HUDEP-2 (cell line): ENCODE data around the gene CABLES2.
"Not testable (repeated sequence)": the region's sequence is repeated elsewhere in the genome, so short reads cannot be mapped to it uniquely, and the experiment has no call there.

Experiments used
- DNase-seq, 76 experiments: peaks; one replicate each; lab custom pipeline; 2025; ENCODE audit not compliant: unreplicated experiment in 76 of 76; lab: John Stamatoyannopoulos, UW

The CABLES2 gene

GRCh38 chr20:62437496-62437895 is 30.4 kb upstream of the CABLES2 start:
- no peak for DNase-seq

GRCh38 chr20:62436692-62437091 is 29.6 kb upstream of the CABLES2 start:
- no peak for DNase-seq

GRCh38 chr20:62433658-62434497 is 26.8 kb upstream of the CABLES2 start:
- no peak for DNase-seq

DNA sequence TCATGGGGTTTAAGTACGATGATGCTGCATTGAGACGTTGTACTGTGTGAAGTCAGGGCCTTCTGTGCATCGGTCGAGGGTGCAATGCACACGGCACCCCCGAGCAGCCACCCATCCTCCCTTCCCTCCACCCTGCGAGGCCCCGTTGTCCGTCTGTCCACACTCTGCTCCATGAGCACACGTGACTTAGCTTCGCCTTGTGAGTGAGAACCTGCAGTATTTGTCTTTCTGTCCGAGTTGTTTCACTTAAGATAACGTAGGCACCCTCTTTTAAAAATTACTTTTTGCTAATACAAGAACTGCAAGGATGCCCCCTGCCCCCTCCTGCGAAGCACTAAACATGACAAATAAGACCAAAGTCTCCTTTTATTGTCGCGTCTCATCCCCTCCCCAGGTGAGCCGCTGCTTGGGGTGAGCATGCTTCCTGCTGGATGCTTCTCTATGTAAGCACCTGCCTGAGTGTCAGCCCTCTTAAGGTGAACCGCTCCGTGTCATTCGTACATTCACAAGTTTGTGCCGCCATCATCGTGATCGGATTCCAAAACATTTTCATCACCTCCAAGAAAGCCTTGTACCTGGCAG is 23.9 kb upstream of the CABLES2 start:
- DNase-seq = no peak

DNA sequence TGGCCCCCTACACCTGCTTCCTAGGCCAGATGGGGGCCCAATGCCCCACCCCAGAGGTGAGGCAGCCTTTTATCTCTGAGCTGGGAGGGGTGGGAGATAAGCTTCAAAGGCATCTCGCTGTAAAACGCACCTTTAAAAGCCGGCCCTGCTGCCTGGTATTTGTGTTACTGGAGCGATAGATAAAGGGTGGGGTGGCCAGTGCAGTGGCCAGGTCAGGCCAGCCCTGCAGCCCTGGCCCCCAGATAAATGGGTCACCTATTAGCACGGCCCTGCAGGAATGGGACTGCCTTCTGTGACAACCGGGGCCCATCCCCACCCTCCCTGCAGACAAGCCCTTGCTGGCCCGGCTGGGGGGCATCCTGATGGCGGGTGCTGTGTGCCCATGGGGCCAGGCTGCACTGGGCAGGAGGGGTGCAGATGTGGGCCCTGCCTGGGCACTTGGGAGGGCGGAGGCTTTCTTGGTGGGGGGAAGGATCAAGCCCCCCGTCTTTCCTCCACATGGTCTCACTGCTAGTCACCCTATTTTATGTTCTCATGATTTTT is 23.3 kb upstream of the CABLES2 start:
- no peak for DNase-seq

DNA sequence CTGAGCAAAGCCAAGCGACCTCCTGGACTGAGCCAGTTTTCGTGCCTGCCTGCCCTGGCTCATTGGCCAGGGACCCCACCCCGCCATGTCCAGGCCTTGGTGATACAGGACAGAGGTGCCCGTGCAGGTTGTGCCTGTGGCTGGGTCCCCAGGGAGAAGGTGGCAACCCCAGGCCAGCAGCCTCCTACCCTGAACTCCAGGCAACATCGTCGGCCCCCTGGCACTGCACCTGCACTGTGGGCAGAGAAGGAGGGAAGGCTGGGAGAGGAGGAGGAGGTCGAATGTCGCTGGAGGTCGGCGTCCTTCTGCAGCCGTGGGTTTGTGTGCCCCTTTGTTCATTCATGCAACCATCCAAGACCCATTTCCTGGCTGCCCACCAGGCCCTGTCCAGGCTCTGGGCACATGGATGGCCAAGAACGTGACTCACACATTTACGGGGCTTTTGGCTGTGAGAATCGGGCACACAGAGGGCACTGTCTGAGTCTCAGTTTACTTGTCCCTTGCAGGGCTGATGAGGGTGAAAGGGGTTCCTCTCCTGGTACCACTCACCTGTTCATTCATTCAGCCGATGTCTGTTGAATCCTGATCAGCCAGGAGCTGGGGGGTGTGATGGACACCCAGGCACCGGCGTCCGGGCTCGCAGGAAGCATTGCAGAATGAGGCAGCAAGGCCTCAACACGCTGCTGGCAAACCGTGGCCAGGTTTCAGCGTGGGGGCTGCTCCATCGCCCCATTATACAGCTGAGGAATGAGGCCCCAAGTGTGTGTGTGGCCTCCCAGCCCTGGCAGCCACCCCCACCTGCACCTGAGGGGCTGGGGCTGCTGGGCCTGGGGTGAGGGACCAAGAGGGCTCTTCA is 22.6 kb upstream of the CABLES2 start:
- no peak for DNase-seq

- DNase-seq = no peak
Observed at GRCh38 chr20:62428396-62429295, 21.6 kb upstream of the CABLES2 start.

GRCh38 chr20:62428002-62428372 is 20.9 kb upstream of the CABLES2 start:
- DNase-seq = no peak

DNA sequence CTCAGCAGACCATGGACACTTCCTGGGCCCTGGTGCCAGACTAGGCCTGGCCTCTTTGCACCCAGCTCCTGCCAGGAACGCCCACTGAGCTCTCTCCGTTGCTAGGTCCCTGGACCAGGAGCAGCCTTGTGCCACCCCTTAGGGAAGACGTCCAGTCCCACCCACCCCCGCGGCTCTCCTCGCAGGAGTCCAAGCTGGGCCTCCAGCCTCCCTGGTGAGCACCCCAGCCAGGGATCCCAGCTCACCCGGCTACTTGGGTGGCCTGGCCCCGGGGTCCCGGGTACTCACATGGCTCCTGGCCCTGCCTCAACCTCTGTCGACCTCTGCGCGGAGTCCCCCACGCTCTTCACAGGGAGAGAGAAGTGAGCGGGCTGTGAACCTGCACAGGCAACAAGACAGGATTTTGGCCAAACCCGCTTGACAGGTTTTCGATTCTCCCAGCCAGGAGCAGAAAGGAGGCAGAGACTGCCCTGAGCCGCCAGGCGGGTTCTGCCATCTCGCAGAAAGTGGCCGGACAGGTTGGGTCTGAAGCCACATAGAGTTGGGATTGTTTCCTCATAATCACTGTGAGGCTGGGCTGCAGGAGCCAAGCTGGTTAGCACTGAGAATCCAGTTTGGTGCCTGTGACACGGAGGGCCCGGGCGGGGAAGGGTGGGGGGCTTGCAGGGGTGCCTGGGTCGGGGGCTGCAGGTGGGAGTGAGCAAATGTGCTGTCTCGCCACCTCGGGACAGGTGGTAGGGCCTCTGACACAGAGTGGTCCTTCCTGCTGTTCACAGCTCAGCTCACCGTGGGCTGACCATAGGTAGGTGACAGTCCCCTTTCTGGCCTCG is 20.3 kb upstream of the CABLES2 start, which contains the start of gene RBBP8NL:
TSS of gene RBBP8NL (minus strand) at position 368 of the 830 bp plus-strand sequence. CDS start 7,892 bp downstream, outside the sequence.
- DNase-seq = no peak

DNA sequence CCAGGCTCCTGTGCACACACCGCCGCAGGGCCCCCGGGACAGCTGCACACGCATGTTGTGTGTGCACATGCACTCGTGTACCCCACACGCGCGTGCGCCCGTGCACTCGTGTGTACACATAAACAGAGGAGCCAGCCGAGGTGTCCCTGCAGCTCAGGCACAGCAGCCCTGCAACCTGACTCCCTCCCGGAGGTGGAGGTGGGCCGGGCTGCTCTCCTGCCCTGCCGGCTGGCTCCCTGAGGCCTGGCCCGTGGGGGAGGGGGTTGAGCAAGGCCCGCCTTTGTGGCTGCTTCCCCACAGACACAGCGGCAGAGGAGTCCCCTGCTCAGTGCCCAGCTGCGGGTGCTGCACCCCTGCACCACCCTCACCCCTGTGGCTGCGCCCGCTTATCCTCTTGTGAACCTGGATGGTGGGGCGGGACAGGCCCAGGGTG is 19.6 kb upstream of the CABLES2 start:
- no peak for DNase-seq

GRCh38 chr20:62426059-62426348 is 18.9 kb upstream of the CABLES2 start:
- not testable (repeated sequence) for DNase-seq

DNA sequence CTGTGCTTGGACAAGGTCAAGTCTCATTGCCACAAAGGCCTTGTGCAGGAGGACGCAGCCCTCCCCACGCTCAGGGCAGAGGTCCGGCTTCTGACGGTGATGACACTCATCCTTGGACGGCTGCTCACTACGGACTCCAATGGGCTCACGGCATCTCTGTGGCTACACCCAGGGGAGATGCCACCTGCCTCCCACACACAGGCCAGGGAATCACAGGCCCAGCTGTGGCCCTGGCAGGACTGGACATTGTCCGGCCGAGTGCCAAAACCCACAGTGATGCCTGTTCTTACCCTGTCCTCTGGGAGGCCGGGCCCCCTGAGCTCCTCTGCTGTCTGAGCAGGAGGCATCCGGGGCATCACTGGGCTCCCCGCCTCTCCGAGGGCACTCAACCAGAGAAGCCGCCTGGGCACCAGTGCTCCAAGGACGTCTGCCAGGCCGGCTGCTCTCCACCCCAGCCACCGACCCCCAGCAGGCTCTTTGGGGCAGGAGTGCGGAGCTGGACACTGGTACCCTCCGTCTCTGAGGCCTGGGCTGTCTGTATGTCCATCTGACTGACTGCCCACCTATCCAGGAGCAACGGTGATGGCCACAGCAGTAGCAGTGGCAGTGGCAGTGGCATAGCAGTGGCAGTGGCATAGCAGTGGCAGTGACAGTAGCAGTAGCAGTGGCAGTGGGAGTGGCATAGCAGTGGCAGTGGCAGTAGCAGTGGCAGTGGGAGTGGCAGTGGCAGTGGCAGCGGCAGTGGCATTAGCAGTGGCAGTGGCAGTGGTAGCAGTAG is 18.4 kb upstream of the CABLES2 start:
- DNase-seq = no peak

GRCh38 chr20:62424249-62425107 is 17.4 kb upstream of the CABLES2 start:
- DNase-seq = no peak

GRCh38 chr20:62423326-62423706 is 16.2 kb upstream of the CABLES2 start:
- DNase-seq = peak in 5 of 76 experiments; percentile 6 to 24 (median 12)

DNA sequence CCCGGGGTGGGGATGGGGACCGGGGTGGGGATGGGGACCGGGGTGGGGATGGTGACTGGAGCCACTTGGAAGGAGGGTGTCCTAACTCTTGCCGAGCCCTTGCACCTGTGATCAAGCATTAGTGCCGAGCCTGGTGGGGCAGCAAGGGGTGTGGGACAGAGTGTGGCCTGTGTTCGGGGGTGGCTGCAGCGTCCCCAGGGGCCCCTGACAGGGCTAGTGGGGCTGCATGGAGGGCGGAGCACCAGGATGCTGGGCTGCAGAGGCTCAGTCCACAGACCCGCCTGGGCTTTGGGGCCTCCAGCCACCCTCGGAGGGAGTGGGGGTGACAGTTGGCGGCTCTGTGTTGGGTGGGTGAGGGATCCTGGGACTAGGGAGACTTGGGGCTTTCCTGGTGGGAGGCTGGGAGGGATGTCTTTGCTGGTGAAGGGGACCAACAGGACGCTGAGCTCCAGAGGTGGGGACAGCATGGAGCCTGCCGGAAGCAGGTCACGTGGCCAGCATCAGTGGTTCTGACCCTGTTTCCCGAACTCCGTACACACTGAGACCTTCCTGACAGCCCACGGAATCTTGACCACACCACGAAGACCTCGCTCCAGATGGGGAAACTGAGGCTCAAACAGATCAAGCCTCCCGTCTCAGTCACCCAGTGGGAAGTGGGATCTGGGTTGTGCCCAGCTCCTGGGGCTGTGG is 15.7 kb upstream of the CABLES2 start:
- DNase-seq = no peak

GRCh38 chr20:62421716-62421990 is 14.6 kb upstream of the CABLES2 start:
- DNase-seq = no peak
